OCI-LY3 (cell line): ENCODE data around the gene CYB5R3.

Experiments used
- EZH2phosphoT487 ChIP-seq: fragments of 200-600 bp; shearing (Covaris generic); IDR thresholded peaks from 2 replicates; pipeline ENCODE4 v1.6.1; 2018; ENCODE audit warnings: antibody characterized with exemption, mixed run types, low read depth
- TF ChIP-seq, protein P1 (sequence below): fragments of 200-600, 300-600 bp; sonication (generic); IDR thresholded peaks from 2 replicates; pipeline ENCODE4 v1.5.1; 2014; ENCODE audit warnings: antibody characterized with exemption, low read length, low read depth

DNA sequence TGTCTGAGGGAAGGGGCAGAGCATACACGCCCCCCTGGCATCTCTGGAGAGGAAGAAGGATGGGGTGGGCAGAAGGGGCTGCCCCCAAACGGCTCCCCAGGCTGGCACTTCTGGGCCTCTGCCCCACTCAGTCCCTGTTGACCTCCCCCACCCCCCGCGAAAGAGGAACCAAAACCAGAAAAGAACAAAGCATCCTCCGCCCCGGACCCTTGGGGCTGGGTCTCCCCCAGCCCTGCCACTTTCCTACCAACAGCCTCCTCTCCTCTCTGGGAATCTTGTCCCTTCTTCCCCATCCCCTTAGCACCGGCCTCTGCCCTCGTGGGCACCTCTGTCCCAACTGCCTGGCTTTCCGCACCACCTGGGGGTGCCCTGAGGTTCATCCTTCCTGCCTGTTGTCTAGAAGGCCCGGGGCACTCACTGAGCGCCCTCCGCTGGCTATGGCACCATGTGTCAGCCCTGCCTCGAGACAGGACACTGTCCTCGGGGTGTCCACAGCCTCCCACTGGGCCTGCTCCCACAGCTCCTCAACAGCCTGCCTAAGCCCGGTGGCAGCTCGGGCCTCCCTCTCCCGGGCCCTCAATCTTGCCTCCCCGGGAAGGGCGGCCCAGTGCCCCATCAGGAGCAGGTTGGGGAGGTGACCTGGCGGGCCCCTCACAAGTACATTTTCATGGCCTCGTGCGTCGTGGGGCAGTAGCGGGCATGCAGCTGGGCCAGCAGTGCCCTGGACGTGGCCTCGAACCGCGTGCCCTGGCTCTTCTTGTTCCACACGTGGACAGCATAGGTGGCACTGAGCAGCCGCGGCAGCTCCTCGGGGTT, 43.3 kb upstream of the CYB5R3 start:
- TF ChIP-seq, protein P1, sequence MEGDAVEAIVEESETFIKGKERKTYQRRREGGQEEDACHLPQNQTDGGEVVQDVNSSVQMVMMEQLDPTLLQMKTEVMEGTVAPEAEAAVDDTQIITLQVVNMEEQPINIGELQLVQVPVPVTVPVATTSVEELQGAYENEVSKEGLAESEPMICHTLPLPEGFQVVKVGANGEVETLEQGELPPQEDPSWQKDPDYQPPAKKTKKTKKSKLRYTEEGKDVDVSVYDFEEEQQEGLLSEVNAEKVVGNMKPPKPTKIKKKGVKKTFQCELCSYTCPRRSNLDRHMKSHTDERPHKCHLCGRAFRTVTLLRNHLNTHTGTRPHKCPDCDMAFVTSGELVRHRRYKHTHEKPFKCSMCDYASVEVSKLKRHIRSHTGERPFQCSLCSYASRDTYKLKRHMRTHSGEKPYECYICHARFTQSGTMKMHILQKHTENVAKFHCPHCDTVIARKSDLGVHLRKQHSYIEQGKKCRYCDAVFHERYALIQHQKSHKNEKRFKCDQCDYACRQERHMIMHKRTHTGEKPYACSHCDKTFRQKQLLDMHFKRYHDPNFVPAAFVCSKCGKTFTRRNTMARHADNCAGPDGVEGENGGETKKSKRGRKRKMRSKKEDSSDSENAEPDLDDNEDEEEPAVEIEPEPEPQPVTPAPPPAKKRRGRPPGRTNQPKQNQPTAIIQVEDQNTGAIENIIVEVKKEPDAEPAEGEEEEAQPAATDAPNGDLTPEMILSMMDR, result peak; percentile 78
- no peak for TF ChIP-seq EZH2phosphoT487
